K562 (cell line): ENCODE measurements around the gene KAT7. TPM values are rescaled to one million over a fixed set of nuclear protein-coding genes. Genes with fewer than 3 reads are reported as not detected.

Experiments used
- ARID2 ChIP-seq: fragments of 450-650 bp; IDR thresholded peaks from 2 replicates; pipeline ENCODE4 v1.6.1; 2017; ENCODE audit warnings: antibody characterized with exemption, mild to moderate bottlenecking
- BCL6 ChIP-seq: fragments of 250-450 bp; sonication (Bioruptor Pico); IDR thresholded peaks from 2 replicates; pipeline ENCODE4 v1.4.0; 2020
- CTCF ChIP-seq, 3 experiments: IDR thresholded peaks in 2 of 3; conservative IDR thresholded peaks in 1 of 3; 2 replicates each; pipeline ENCODE4 v1.5.1; 2011 to 2012; ENCODE audit warnings: low read length in 3 of 3, mild to moderate bottlenecking in 3 of 3, control low read depth in 2 of 3, improper control_type of control experiment in 1 of 3, inconsistent platforms in 1 of 3, low read depth in 1 of 3, mixed read lengths in 1 of 3, moderate library complexity in 1 of 3; ENCODE audit not compliant: insufficient read depth in 2 of 3
- HMBOX1 ChIP-seq: sonication (generic); IDR thresholded peaks from 2 replicates; pipeline ENCODE4 v1.6.1; 2016
- JUND ChIP-seq, 2 experiments: IDR thresholded peaks; 2 replicates in 1 of 2; 3 replicates in 1 of 2; pipeline ENCODE4 v1.6.1; 2011; ENCODE audit warnings: borderline replicate concordance in 2 of 2, low read depth in 2 of 2, low read length in 2 of 2, improper control_type of control experiment in 1 of 2, missing biosample characterization in 1 of 2, missing genetic modification characterization in 1 of 2, missing genetic modification reagents in 1 of 2
- KLF6 ChIP-seq: fragments of 250-450 bp; sonication (Bioruptor Pico); IDR thresholded peaks from 2 replicates; pipeline ENCODE4 v1.4.0; 2020; ENCODE audit warnings: mild to moderate bottlenecking, moderate library complexity, borderline replicate concordance
- MAFG ChIP-seq: fragments of 450-650 bp; conservative IDR thresholded peaks from 2 replicates; pipeline ENCODE4 v1.6.1; 2016; ENCODE audit warnings: missing genetic modification characterization, missing compliant biosample characterization
- STAT5A ChIP-seq: IDR thresholded peaks from 2 replicates; pipeline ENCODE4 v1.6.1; 2012; ENCODE audit warnings: low read length, inconsistent platforms, borderline replicate concordance
- USF1 ChIP-seq: sonication (generic); formaldehyde crosslinking; IDR thresholded peaks from 2 replicates; pipeline ENCODE4 v1.9.0; 2022; ENCODE audit warnings: mild to moderate bottlenecking, missing genetic modification reagents
- polyA plus RNA-seq, 8 experiments: library from polyadenylated mRNA; depleted of rRNA in 4 of 8; stranded (reverse) in 5 of 8; unstranded in 3 of 8; fragments of >200 nt; fragmentation: Nextera tagmentation in 2 of 8; fragmentation: Illumina TruSeq in 1 of 8; extraction: Ambion mirVana in 2 of 8; extraction: Trizol in 1 of 8; gene quantifications; 2 replicates each; pipeline versions ENCODE4 v1.2.1 to v1.2.3, GENCODE V29; 2011 to 2014; ENCODE audit warnings: inconsistent platforms in 1 of 8, missing spikeins in 1 of 8
- total RNA-seq, 7 experiments: library from RNA; depleted of rRNA in 6 of 7; stranded (reverse); fragments of >200 nt in 6 of 7; fragmentation: Illumina TruSeq in 2 of 7; extraction: Trizol in 2 of 7; gene quantifications; 2 replicates each; pipeline versions ENCODE4 v1.2.1 to v1.2.3, GENCODE V29; 2011 to 2021; ENCODE audit warnings: low replicate concordance in 1 of 7
- TF ChIP-seq, protein P1 (sequence below), 2 experiments: fragments of 450-650 bp; formaldehyde crosslinking in 1 of 2; IDR thresholded peaks; 2 replicates each; pipeline versions ENCODE4 v1.4.0 to v1.6.1; 2014 to 2020; ENCODE audit warnings: mild to moderate bottlenecking in 2 of 2, borderline replicate concordance in 1 of 2, low read depth in 1 of 2
- TF ChIP-seq, protein P2 (sequence below): sonication (generic); formaldehyde crosslinking; IDR thresholded peaks from 2 replicates; pipeline ENCODE4 v1.8.1; 2023; ENCODE audit warnings: mild to moderate bottlenecking, missing genetic modification reagents

Gene KAT7
- total and polyA plus RNA-seq, 9 of the 15 experiments (the other 6 are each of a cell fraction or from before 2014, with no cell fraction given): 10.8 to 57.3 (median 34.8) TPM

DNA sequence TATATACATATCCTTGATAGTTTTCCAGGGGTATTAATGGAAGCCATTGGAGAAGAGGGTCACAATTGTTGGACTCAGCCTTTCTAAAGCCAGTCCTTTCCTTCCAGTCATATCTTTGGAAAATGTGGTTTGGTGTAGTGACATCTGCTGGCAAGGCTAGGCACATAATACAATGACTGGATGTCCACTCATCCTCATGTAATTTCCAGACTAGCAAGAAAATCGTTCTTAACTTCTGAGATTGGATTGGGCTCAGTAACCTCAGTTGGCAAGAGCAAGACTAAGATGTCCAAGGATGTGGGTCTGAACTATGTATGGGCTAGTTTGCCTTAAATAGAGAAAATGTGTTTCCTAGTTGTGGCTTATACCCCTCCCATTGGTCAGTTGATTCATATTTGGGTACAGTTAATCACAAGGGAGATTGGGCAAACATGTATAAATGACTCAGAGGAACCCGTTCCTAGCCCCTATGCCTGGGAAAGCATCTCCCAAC is 8.7 kb upstream of the KAT7 start (continued):
- no peak for TF ChIP-seq USF1 (CRISPR knock-in tag)
- no peak for TF ChIP-seq BCL6 (CRISPR knock-in tag)
- TF ChIP-seq, protein P1, sequence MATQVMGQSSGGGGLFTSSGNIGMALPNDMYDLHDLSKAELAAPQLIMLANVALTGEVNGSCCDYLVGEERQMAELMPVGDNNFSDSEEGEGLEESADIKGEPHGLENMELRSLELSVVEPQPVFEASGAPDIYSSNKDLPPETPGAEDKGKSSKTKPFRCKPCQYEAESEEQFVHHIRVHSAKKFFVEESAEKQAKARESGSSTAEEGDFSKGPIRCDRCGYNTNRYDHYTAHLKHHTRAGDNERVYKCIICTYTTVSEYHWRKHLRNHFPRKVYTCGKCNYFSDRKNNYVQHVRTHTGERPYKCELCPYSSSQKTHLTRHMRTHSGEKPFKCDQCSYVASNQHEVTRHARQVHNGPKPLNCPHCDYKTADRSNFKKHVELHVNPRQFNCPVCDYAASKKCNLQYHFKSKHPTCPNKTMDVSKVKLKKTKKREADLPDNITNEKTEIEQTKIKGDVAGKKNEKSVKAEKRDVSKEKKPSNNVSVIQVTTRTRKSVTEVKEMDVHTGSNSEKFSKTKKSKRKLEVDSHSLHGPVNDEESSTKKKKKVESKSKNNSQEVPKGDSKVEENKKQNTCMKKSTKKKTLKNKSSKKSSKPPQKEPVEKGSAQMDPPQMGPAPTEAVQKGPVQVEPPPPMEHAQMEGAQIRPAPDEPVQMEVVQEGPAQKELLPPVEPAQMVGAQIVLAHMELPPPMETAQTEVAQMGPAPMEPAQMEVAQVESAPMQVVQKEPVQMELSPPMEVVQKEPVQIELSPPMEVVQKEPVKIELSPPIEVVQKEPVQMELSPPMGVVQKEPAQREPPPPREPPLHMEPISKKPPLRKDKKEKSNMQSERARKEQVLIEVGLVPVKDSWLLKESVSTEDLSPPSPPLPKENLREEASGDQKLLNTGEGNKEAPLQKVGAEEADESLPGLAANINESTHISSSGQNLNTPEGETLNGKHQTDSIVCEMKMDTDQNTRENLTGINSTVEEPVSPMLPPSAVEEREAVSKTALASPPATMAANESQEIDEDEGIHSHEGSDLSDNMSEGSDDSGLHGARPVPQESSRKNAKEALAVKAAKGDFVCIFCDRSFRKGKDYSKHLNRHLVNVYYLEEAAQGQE (IDR thresholded peaks at IDR 0.05; ENCODE audit: borderline replicate concordance): peak; percentile 73; the same call in 1 of the 2 replicates
- TF ChIP-seq, protein P1 (CRISPR knock-in tag; IDR thresholded peaks at IDR 0.05; ENCODE audit: low read depth): no peak
- TF ChIP-seq KLF6: no peak
- no peak for TF ChIP-seq STAT5A
- TF ChIP-seq HMBOX1: 0 out of 2 replicates have a peak, but pooled peaks have one; percentile 66
- peak; percentile 48; the same call in 1 of the 2 replicates for TF ChIP-seq ARID2
- peak; percentile 61 to 81 (median 79) for TF ChIP-seq CTCF (IDR thresholded peaks at IDR 0.05 in 2 of 3, conservative IDR thresholded peaks at IDR 0.05 in 1 of 3; ENCODE audit: insufficient read depth in 2 of 3, low read depth in 1 of 3, low read length in 3 of 3)
- 0 out of 2 replicates have a peak, but pooled peaks have one; percentile 6 for TF ChIP-seq MAFG (tag)
- TF ChIP-seq, protein P2, sequence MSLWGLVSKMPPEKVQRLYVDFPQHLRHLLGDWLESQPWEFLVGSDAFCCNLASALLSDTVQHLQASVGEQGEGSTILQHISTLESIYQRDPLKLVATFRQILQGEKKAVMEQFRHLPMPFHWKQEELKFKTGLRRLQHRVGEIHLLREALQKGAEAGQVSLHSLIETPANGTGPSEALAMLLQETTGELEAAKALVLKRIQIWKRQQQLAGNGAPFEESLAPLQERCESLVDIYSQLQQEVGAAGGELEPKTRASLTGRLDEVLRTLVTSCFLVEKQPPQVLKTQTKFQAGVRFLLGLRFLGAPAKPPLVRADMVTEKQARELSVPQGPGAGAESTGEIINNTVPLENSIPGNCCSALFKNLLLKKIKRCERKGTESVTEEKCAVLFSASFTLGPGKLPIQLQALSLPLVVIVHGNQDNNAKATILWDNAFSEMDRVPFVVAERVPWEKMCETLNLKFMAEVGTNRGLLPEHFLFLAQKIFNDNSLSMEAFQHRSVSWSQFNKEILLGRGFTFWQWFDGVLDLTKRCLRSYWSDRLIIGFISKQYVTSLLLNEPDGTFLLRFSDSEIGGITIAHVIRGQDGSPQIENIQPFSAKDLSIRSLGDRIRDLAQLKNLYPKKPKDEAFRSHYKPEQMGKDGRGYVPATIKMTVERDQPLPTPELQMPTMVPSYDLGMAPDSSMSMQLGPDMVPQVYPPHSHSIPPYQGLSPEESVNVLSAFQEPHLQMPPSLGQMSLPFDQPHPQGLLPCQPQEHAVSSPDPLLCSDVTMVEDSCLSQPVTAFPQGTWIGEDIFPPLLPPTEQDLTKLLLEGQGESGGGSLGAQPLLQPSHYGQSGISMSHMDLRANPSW: 0 out of 2 replicates have a peak, but pooled peaks have one; percentile 40
- peak; percentile 55; the same call in 1 of the 2 replicates for TF ChIP-seq JUND (IDR thresholded peaks at IDR 0.05; ENCODE audit: borderline replicate concordance, low read depth, low read length)
- no peak; the same call in 2 of the 3 replicates for TF ChIP-seq JUND (tag; IDR thresholded peaks at IDR 0.05; ENCODE audit: borderline replicate concordance, low read depth, low read length)
